Sigmoid colon (tissue), 7 donors: ENCODE measurements around the gene LPCAT1. TPM values are rescaled to one million over a fixed set of nuclear protein-coding genes. Genes with fewer than 3 reads are reported as not detected.
"Not testable (repeated sequence)": the region's sequence is repeated elsewhere in the genome, so short reads cannot be mapped to it uniquely, and the experiment has no call there.

Source experiments
- DNase-seq: peaks from one replicate; pipeline ENCODE4 v3.0.0-alpha.2; 2019
- H3K27ac ChIP-seq, 4 donors: fragments of 200-600 bp; sonication (generic); one replicate each; pipeline ENCODE4 v1.5.1; 2016 to 2019; ENCODE audit warnings: mild to moderate bottlenecking in 1 of 4
- H3K27me3 ChIP-seq, 3 donors: fragments of 200-600 bp; sonication (generic); one replicate each; pipeline ENCODE4 v1.5.1; 2019; ENCODE audit warnings: mild to moderate bottlenecking in 1 of 3
- H3K36me3 ChIP-seq, 4 donors: fragments of 200-600 bp; sonication (generic); one replicate each; pipeline ENCODE4 v1.5.1; 2016 to 2019
- H3K4me1 ChIP-seq, 4 donors: fragments of 200-600 bp; sonication (generic); one replicate each; pipeline ENCODE4 v1.5.1; 2017 to 2019
- H3K4me3 ChIP-seq, 4 donors: fragments of 200-600 bp; sonication (generic); one replicate each; pipeline ENCODE4 v1.5.1; 2017 to 2019; ENCODE audit warnings: mild to moderate bottlenecking in 2 of 4, moderate library complexity in 1 of 4
- H3K9me3 ChIP-seq, 4 donors: fragments of 200-600 bp in 3 of 4; sonication (generic) in 3 of 4; one replicate each; pipeline versions ENCODE4 v1.5.1 to v1.6.1; 2013 to 2019
- CTCF ChIP-seq, 4 experiments: fragments of 450-650 bp in 3 of 4; fragments of 200-600 bp in 1 of 4; IDR thresholded peaks; one replicate each; pipeline ENCODE4 v1.5.1; 2016 to 2019; ENCODE audit warnings: antibody characterized with exemption in 4 of 4, mild to moderate bottlenecking in 3 of 4, moderate library complexity in 2 of 4
- EP300 ChIP-seq, 4 donors: sonication (generic); formaldehyde crosslinking; IDR thresholded peaks; one replicate each; pipeline ENCODE4 v1.6.1; 2017; ENCODE audit warnings: antibody characterized with exemption in 4 of 4
- POLR2A ChIP-seq, 2 donors: fragments of 450-650 bp; IDR thresholded peaks; one replicate each; pipeline ENCODE4 v1.6.1; 2016; ENCODE audit warnings: antibody characterized with exemption in 2 of 2, mild to moderate bottlenecking in 2 of 2, moderate library complexity in 2 of 2
- POLR2AphosphoS5 ChIP-seq, 4 donors: sonication (generic); formaldehyde crosslinking; IDR thresholded peaks; one replicate each; pipeline ENCODE4 v1.6.1; 2017; ENCODE audit warnings: antibody characterized with exemption in 4 of 4
- WGBS, 2 donors: extraction: QIAGEN DNeasy Blood & Tissue Kit; methylation state at CpG; one replicate each; pipeline ENCODE4 v1.1.7; 2013; 5-methylcytosine and 5-hydroxymethylcytosine counted together
- intact Hi-C: fragments of 100-400 bp; cut with DNase I; formaldehyde crosslinking; loops from one replicate; pipeline ENCODE4 v1.15.1; 2023
- polyA plus RNA-seq, 3 donors: library from polyadenylated mRNA; stranded (reverse); fragments of 200-250 nt; gene quantifications; one replicate each; pipeline ENCODE4 v1.2.3, GENCODE V29; 2013
- total RNA-seq, 4 donors: library from RNA; depleted of rRNA; stranded (reverse); fragments of >200 nt; gene quantifications; one replicate each; pipeline ENCODE4 v1.1.0, GENCODE V29; 2016
- donor health status: healthy with polysubstance abuse.
- donor health status: Bipolar disorder and iron deficiency.
- donor health status: healthy.

Gene LPCAT1
- total and polyA plus RNA-seq, 7 donors: 4.2 to 35.1 (median 22.2) TPM

GRCh38 chr5:1563051-1563461 is 39.3 kb upstream of the LPCAT1 start:
- intact Hi-C loops: no loop called here
- no peaks in the 10 kb centered on the region for H3K27me3 ChIP-seq
- TF ChIP-seq POLR2AphosphoS5 (IDR thresholded peaks at IDR 0.05) (no peak), CTCF (IDR thresholded peaks at IDR 0.05) (no peak), EP300 (IDR thresholded peaks at IDR 0.05) (no peak), POLR2A (IDR thresholded peaks at IDR 0.05) (no peak)
- peaks cover 0 to 9% (median 8%) of the 10 kb centered on the region in 4 donors for H3K4me1 ChIP-seq
- H3K4me3 ChIP-seq: no peak overlapping the region
- H3K9me3 ChIP-seq: no peaks in the 10 kb centered on the region
- no peaks in the 10 kb centered on the region for H3K36me3 ChIP-seq
- WGBS, 2 donors: 91 to 92% methylated on average over 21 of the region's 21 CpGs
- DNase-seq: no peak
- H3K27ac ChIP-seq: no peak overlapping the region

GRCh38 chr5:1562599-1562998 is 38.8 kb upstream of the LPCAT1 start:
- H3K9me3 ChIP-seq: no peaks in the 10 kb centered on the region
- intact Hi-C loops: no loop called here
- H3K27ac ChIP-seq: no peak overlapping the region
- no peaks in the 10 kb centered on the region for H3K27me3 ChIP-seq
- peaks cover 0 to 4% (median 4%) of the 10 kb centered on the region in 4 donors for H3K4me1 ChIP-seq
- 87 to 91% methylated on average over 5 of the region's 5 CpGs for WGBS, 2 donors
- no peak for DNase-seq
- H3K4me3 ChIP-seq: no peak overlapping the region
- TF ChIP-seq EP300 (IDR thresholded peaks at IDR 0.05) (no peak), POLR2AphosphoS5 (IDR thresholded peaks at IDR 0.05) (no peak), CTCF (IDR thresholded peaks at IDR 0.05) (no peak), POLR2A (IDR thresholded peaks at IDR 0.05) (no peak)
- H3K36me3 ChIP-seq: no peaks in the 10 kb centered on the region

- peaks cover 0 to under 1% (median 0%) of the 10 kb centered on the region in 3 donors for H3K27me3 ChIP-seq
- H3K4me1 ChIP-seq: no peaks in the 10 kb centered on the region
- intact Hi-C loops: no loop called here
- H3K27ac ChIP-seq: no peak overlapping the region
- no peaks in the 10 kb centered on the region for H3K36me3 ChIP-seq
- H3K9me3 ChIP-seq: no peaks in the 10 kb centered on the region
- TF ChIP-seq POLR2A (IDR thresholded peaks at IDR 0.05): no peak
- no peak for DNase-seq
- WGBS, 2 donors: 82% methylated on average over 10 of the region's 10 CpGs
- no peak overlapping the region for H3K4me3 ChIP-seq
Observed at GRCh38 chr5:1561402-1561929, 37.7 kb upstream of the LPCAT1 start.

- intact Hi-C loops, DNase-seq, H3K36me3 ChIP-seq, H3K4me1 ChIP-seq, H3K27me3 ChIP-seq, H3K4me3 ChIP-seq, H3K27ac ChIP-seq, H3K9me3 ChIP-seq: not testable (repeated sequence)
- WGBS, 2 donors: 87 to 90% methylated on average over 13 of the region's 13 CpGs
Observed at GRCh38 chr5:1560499-1560898, 36.7 kb upstream of the LPCAT1 start.

- WGBS, 2 donors: 68 to 91% methylated on average over 6 of the region's 6 CpGs
Observed at GRCh38 chr5:1558944-1559343, 35.2 kb upstream of the LPCAT1 start.

More at GRCh38 chr5:1558944-1559343, 35.2 kb upstream of the LPCAT1 start:
- intact Hi-C loops: no loop called here
- Histone ChIP-seq H3K9me3 (no peaks in the 10 kb centered on the region), H3K4me3 (no peak overlapping the region), H3K27ac (no peak overlapping the region), H3K27me3 (peaks cover 0 to 6% (median 0%) of the 10 kb centered on the region in 3 donors), H3K4me1 (no peaks in the 10 kb centered on the region), H3K36me3 (no peaks in the 10 kb centered on the region)
- TF ChIP-seq POLR2AphosphoS5 (IDR thresholded peaks at IDR 0.05): no peak
- TF ChIP-seq CTCF (IDR thresholded peaks at IDR 0.05): no peak
- DNase-seq: no peak
